K562 (cell line): Measurements from ENCODE around the gene NEURL1. TPM values are rescaled to one million over a fixed set of nuclear protein-coding genes. Genes with fewer than 3 reads are reported as not detected.

Source experiments
- ATF6 ChIP-seq: sonication (generic); formaldehyde crosslinking; IDR thresholded peaks from 2 replicates; pipeline ENCODE4 v1.4.0; 2020; ENCODE audit warnings: mild to moderate bottlenecking, missing genetic modification reagents
- BRF2 ChIP-seq: IDR thresholded peaks from 3 replicates; pipeline ENCODE4 v1.6.1; 2011; ENCODE audit warnings: borderline replicate concordance, mild to moderate bottlenecking; ENCODE audit not compliant: insufficient read length, insufficient read depth
- ID3 ChIP-seq, 2 experiments: fragments of 250-450 bp in 1 of 2; fragments of 450-650 bp in 1 of 2; sonication (Bioruptor Pico) in 1 of 2; IDR thresholded peaks; 2 replicates each; pipeline versions ENCODE4 v1.6.1 to v1.8.0; 2016 to 2021; ENCODE audit warnings: mild to moderate bottlenecking in 2 of 2, moderate library complexity in 2 of 2, missing compliant biosample characterization in 1 of 2, missing genetic modification characterization in 1 of 2
- IRF1 ChIP-seq: sonication (generic); formaldehyde crosslinking; IDR thresholded peaks from 2 replicates; pipeline ENCODE4 v1.8.0; 2022; ENCODE audit warnings: missing genetic modification reagents, mild to moderate bottlenecking, borderline replicate concordance
- LARP7 ChIP-seq: fragments of 450-650 bp; IDR thresholded peaks from 2 replicates; pipeline ENCODE4 v1.6.1; 2016
- LCOR ChIP-seq: sonication (generic); formaldehyde crosslinking; IDR thresholded peaks from 2 replicates; pipeline ENCODE4 v1.8.0; 2022; ENCODE audit warnings: mild to moderate bottlenecking, missing genetic modification reagents
- RBFOX2 ChIP-seq: fragments of 200-400 bp; formaldehyde crosslinking; IDR thresholded peaks from 2 replicates; pipeline ENCODE4 v1.6.1; 2017; ENCODE audit warnings: low read depth, mild to moderate bottlenecking, low read length, moderate library complexity
- RBM22 ChIP-seq: fragments of 200-400 bp; formaldehyde crosslinking; IDR thresholded peaks from 2 replicates; pipeline ENCODE4 v1.6.1; 2018; ENCODE audit warnings: low read length, low read depth; ENCODE audit not compliant: poor library complexity, severe bottlenecking
- TAF1 ChIP-seq: IDR thresholded peaks from 2 replicates; pipeline ENCODE4 v1.6.1; 2011; ENCODE audit warnings: mild to moderate bottlenecking, low read length, moderate library complexity; ENCODE audit not compliant: insufficient read depth, control insufficient read depth, severe bottlenecking; ENCODE audit errors: extremely low read depth
- ZFP91 ChIP-seq: sonication (generic); formaldehyde crosslinking; IDR thresholded peaks from 2 replicates; pipeline ENCODE4 v1.8.0; 2022; ENCODE audit warnings: mild to moderate bottlenecking, missing genetic modification reagents
- ZNF140 ChIP-seq: fragments of 250-450 bp; sonication (Bioruptor Pico); IDR thresholded peaks from 2 replicates; pipeline ENCODE4 v1.8.0; 2021; ENCODE audit warnings: moderate library complexity, mild to moderate bottlenecking, inconsistent platforms
- polyA plus RNA-seq, 8 experiments: library from polyadenylated mRNA; depleted of rRNA in 4 of 8; stranded (reverse) in 5 of 8; unstranded in 3 of 8; fragments of >200 nt; fragmentation: Nextera tagmentation in 2 of 8; fragmentation: Illumina TruSeq in 1 of 8; extraction: Ambion mirVana in 2 of 8; extraction: Trizol in 1 of 8; gene quantifications; 2 replicates each; pipeline versions ENCODE4 v1.2.1 to v1.2.3, GENCODE V29; 2011 to 2014; ENCODE audit warnings: inconsistent platforms in 1 of 8, missing spikeins in 1 of 8
- total RNA-seq, 7 experiments: library from RNA; depleted of rRNA in 6 of 7; stranded (reverse); fragments of >200 nt in 6 of 7; fragmentation: Illumina TruSeq in 2 of 7; extraction: Trizol in 2 of 7; gene quantifications; 2 replicates each; pipeline versions ENCODE4 v1.2.1 to v1.2.3, GENCODE V29; 2011 to 2021; ENCODE audit warnings: low replicate concordance in 1 of 7

The NEURL1 gene
- total and polyA plus RNA-seq, 9 of the 15 experiments (the other 6 are each of a cell fraction or from before 2014, with no cell fraction given) = 0.01 to 0.45 (median 0.16) TPM; not detected in 5

- no peak for TF ChIP-seq IRF1 (CRISPR knock-in tag)
- TF ChIP-seq BRF2 = no peak
- no peak for TF ChIP-seq ID3 (CRISPR knock-in tag; IDR thresholded peaks at IDR 0.05)
- no peak for TF ChIP-seq ID3 (tag; IDR thresholded peaks at IDR 0.05)
- TF ChIP-seq ZNF140 (CRISPR knock-in tag) = no peak
- TF ChIP-seq LARP7 = no peak
- no peak for TF ChIP-seq ZFP91 (CRISPR knock-in tag)
- no peak for TF ChIP-seq RBFOX2
- TF ChIP-seq TAF1 = no peak
- no peak for TF ChIP-seq LCOR (CRISPR knock-in tag)
- no peak for TF ChIP-seq RBM22
- no peak for TF ChIP-seq ATF6 (CRISPR knock-in tag)
These were observed 67.4 kb downstream of the NEURL1 start (continued) for GRCh38 chr10:103560886-103561285.
